PC-3 (cell line): ENCODE results near the gene MXI1.

Source experiments
- EZH2 ChIP-seq: fragments of 300-600 bp; sonication (generic); IDR thresholded peaks from one replicate; pipeline ENCODE4 v1.6.1; 2017; ENCODE audit warnings: antibody characterized with exemption, mild to moderate bottlenecking, low read length; ENCODE audit not compliant: unreplicated experiment
- EZH2phosphoT487 ChIP-seq: fragments of 300-600 bp; sonication (generic); IDR thresholded peaks from 2 replicates; pipeline ENCODE4 v1.6.1; 2018; ENCODE audit warnings: mild to moderate bottlenecking, antibody characterized with exemption, low read length, borderline replicate concordance
- TF ChIP-seq, protein P1 (sequence below): fragments of 300-600 bp; sonication (generic); conservative IDR thresholded peaks from 2 replicates; pipeline ENCODE4 v1.5.1; 2017; ENCODE audit warnings: antibody characterized with exemption, low read depth, mild to moderate bottlenecking, low read length

DNA sequence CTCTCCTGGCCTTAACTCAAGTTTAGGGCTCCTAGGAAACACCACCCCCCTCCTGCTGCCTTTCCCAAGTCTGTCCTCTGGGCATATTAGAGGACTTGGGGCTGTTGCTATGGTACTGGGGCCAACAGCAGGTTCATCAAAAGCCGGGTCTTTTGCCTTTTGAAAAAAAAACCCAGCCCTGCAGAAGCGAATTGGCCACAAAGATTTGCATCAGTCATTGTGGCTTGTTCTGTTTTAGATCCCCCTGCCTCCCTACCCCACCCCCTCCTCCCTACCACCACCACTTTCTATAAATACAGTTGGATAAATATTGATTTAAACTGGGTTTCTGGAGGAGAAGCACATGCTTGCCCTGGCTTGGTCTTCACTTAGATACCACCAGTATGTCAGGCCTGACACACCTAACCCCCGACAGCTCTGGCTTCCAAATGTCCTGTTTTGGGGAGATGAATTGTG lies 7.0 kb downstream of the MXI1 start:
- TF ChIP-seq, protein P1, sequence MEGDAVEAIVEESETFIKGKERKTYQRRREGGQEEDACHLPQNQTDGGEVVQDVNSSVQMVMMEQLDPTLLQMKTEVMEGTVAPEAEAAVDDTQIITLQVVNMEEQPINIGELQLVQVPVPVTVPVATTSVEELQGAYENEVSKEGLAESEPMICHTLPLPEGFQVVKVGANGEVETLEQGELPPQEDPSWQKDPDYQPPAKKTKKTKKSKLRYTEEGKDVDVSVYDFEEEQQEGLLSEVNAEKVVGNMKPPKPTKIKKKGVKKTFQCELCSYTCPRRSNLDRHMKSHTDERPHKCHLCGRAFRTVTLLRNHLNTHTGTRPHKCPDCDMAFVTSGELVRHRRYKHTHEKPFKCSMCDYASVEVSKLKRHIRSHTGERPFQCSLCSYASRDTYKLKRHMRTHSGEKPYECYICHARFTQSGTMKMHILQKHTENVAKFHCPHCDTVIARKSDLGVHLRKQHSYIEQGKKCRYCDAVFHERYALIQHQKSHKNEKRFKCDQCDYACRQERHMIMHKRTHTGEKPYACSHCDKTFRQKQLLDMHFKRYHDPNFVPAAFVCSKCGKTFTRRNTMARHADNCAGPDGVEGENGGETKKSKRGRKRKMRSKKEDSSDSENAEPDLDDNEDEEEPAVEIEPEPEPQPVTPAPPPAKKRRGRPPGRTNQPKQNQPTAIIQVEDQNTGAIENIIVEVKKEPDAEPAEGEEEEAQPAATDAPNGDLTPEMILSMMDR = no peak
- TF ChIP-seq EZH2phosphoT487 (no peak), EZH2 (no peak)
